Erythroblast (primary cell): Measurements from ENCODE around the gene EXD2.

ENCODE experiments used
- GATA1 ChIP-seq: IDR thresholded peaks from 2 replicates; pipeline ENCODE4 v1.6.1; 2011; ENCODE audit warnings: low read depth, mild to moderate bottlenecking, control low read depth, low read length, moderate library complexity
- POLR2A ChIP-seq: IDR thresholded peaks from 2 replicates; pipeline ENCODE4 v1.6.1; 2011; ENCODE audit warnings: mild to moderate bottlenecking, low read length

DNA sequence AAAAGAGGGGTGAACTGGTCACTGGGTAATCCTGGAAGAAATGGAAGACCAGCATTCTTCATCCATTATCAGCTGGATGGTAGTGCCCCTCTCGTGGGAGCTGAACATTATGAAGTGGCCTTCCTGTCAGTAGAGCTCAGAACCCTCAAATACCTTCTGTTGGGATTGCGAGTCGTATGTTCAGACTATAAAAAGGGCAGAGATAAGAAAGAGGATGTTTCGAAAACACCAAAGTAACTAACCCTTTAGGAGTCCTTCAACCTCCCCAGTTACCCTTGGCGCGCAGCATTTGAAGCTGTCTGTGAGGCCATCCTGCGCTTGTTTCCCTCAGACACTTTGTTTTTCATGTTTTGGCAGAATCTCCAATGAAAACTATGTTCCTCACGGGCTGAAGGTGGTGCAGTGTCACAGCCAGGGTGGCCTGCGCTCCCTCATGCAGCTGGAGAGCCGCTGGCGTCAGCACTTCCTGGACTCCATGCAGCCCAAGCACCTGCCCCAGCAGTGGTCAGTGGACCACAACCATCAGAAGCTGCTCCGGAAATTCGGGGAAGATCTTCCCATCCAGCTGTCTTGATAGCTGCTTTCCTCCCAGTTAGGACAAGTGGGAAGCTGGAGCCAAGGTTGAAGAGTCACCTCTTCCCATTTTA is 49.4 kb downstream of the EXD2 start:
- TF ChIP-seq POLR2A (no peak), GATA1 (no peak)
